ENCODE measurements around the gene FUT7.

DNA sequence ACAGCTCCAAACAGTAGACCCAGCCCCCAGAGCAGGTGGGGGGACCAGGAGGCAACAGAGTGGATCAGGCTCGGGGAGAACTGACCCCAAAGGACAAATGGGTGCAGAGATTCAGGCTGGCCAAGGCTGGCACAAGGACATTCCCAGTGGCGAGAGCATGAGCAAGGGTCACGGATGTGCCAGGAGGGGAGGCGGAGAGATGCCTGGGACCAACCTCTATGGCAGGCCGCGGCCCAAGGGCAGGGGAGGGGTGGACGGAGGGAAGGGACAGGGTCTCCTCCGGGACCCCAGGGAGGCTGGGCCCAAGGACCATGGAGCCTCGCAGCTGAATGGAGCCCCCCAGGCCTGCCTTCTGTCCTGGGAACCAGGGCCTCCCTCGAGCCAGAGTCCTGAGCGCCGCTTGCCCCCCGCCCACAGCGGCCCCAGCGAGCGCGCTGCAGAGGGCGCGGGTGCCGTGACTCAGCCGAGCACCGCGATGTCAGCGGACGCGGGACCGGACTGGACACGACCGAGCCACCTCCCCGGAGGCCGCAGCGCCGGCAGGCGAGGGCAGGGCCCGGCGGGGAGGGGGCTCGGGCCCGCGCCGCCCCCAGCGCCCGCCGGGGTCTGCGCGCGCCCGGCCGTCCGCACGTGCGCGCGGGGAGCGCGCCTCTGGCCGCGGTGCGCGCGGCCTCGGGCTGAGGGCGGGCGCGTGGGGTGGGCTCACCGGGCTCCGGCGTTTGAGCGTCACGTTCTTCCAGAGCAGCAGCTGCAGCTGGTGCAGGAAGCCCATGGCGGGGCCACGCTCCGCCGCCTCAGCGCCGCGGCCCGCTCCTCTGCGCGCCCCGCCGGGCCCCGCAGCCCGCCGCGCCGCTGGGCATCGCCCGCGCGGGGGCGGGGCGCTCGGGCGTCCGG is 4.3 kb downstream of the FUT7 start, which contains the start of gene ABCA2:
- peak in 1 of 2 donors; percentile 39 for TF ChIP-seq POLR2A (IDR thresholded peaks at IDR 0.05)
- TF ChIP-seq, protein P1, sequence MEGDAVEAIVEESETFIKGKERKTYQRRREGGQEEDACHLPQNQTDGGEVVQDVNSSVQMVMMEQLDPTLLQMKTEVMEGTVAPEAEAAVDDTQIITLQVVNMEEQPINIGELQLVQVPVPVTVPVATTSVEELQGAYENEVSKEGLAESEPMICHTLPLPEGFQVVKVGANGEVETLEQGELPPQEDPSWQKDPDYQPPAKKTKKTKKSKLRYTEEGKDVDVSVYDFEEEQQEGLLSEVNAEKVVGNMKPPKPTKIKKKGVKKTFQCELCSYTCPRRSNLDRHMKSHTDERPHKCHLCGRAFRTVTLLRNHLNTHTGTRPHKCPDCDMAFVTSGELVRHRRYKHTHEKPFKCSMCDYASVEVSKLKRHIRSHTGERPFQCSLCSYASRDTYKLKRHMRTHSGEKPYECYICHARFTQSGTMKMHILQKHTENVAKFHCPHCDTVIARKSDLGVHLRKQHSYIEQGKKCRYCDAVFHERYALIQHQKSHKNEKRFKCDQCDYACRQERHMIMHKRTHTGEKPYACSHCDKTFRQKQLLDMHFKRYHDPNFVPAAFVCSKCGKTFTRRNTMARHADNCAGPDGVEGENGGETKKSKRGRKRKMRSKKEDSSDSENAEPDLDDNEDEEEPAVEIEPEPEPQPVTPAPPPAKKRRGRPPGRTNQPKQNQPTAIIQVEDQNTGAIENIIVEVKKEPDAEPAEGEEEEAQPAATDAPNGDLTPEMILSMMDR (IDR thresholded peaks at IDR 0.05) = no peak

All from thyroid gland (tissue), 4 donors.